Measurements from ENCODE around the gene CMYA5. TPM values are rescaled to one million over a fixed set of nuclear protein-coding genes. Genes with fewer than 3 reads are reported as not detected.

The CMYA5 gene
- total RNA-seq, 1 donor from 2014 or later, result 1,210 TPM

- no peaks in the 10 kb centered on the region for H3K36me3 ChIP-seq
- no peak for DNase-seq
- no peak for TF ChIP-seq CTCF (IDR thresholded peaks at IDR 0.05; ENCODE audit: borderline replicate concordance)
- no peaks in the 10 kb centered on the region for H3K27me3 ChIP-seq (ENCODE audit: low read depth)
- peak overlapping the region; percentile 22 for H3K27ac ChIP-seq (replicated peaks)
- intact Hi-C loops (cut with micrococcal nuclease), result no loop called here
- no peaks in the 10 kb centered on the region for H3K9me3 ChIP-seq (replicated peaks)
- H3K4me1 ChIP-seq, result peaks cover 6% of the 10 kb centered on the region
- no peak overlapping the region for H3K4me3 ChIP-seq
Observed at GRCh38 chr5:79845448-79846197, 156.0 kb downstream of the CMYA5 start.

- intact Hi-C loops (cut with micrococcal nuclease), result no loop called here
- no peak for DNase-seq
- Histone ChIP-seq H3K9me3 (replicated peaks) (no peaks in the 10 kb centered on the region), H3K27me3 (ENCODE audit: low read depth) (no peaks in the 10 kb centered on the region), H3K36me3 (no peaks in the 10 kb centered on the region), H3K27ac (replicated peaks) (peak overlapping the region; percentile 22), H3K4me1 (peaks cover 9% of the 10 kb centered on the region), H3K4me3 (no peak overlapping the region)
- no peak for TF ChIP-seq CTCF (IDR thresholded peaks at IDR 0.05; ENCODE audit: borderline replicate concordance)
Observed at GRCh38 chr5:79846198-79846521, 156.5 kb downstream of the CMYA5 start.

GRCh38 chr5:79847561-79847960 lies 157.9 kb downstream of the CMYA5 start:
- no peak for DNase-seq
- Histone ChIP-seq H3K27me3 (ENCODE audit: low read depth) (no peaks in the 10 kb centered on the region), H3K9me3 (replicated peaks) (no peaks in the 10 kb centered on the region), H3K36me3 (no peaks in the 10 kb centered on the region), H3K4me3 (no peak overlapping the region), H3K4me1 (peaks cover 18% of the 10 kb centered on the region), H3K27ac (replicated peaks) (no peak overlapping the region)
- no peak for TF ChIP-seq CTCF (IDR thresholded peaks at IDR 0.05; ENCODE audit: borderline replicate concordance)
- intact Hi-C loops (cut with micrococcal nuclease), result no loop called here

GRCh38 chr5:79849061-79849460 lies 159.4 kb downstream of the CMYA5 start:
- no peaks in the 10 kb centered on the region for H3K9me3 ChIP-seq (replicated peaks)
- DNase-seq, result no peak
- H3K27me3 ChIP-seq (ENCODE audit: low read depth), result no peaks in the 10 kb centered on the region
- no peaks in the 10 kb centered on the region for H3K36me3 ChIP-seq
- no peak overlapping the region for H3K27ac ChIP-seq (replicated peaks)
- no peak for TF ChIP-seq CTCF (IDR thresholded peaks at IDR 0.05; ENCODE audit: borderline replicate concordance)
- peaks cover 12% of the 10 kb centered on the region for H3K4me1 ChIP-seq
- H3K4me3 ChIP-seq, result no peak overlapping the region
- intact Hi-C loops (cut with micrococcal nuclease), result no loop called here

Other genes starting within 250 kb of the CMYA5 start
- 61.9 TPM for gene HOMER1, start 175.7 kb upstream of the CMYA5 start, total RNA-seq
- 26.1 TPM for gene TENT2, start 77.4 kb upstream of the CMYA5 start, total RNA-seq

Measured in left ventricle myocardium inferior (tissue), 1 donor.